ENCODE measurements around the gene DPF3. TPM values are rescaled to one million over a fixed set of nuclear protein-coding genes. Genes with fewer than 3 reads are reported as not detected.

Gene DPF3
- total and polyA plus RNA-seq, 2 donors from 2014 or later: 2.3 to 2.8 TPM

GRCh38 chr14:72758420-72758819, 135.5 kb downstream of the DPF3 start:
- Histone ChIP-seq H3K36me3 (ENCODE audit: control insufficient read depth in 2 of 3, insufficient read depth in 3 of 3, low read length in 3 of 3) (no peaks in the 10 kb centered on the region), H3K27ac (ENCODE audit: low read depth in 2 of 2, low read length in 2 of 2) (no peak overlapping the region), H3K9me3 (ENCODE audit: control insufficient read depth in 2 of 3, insufficient read depth in 1 of 3, low read length in 3 of 3) (peaks cover 0 to 7% (median 0%) of the 10 kb centered on the region in 3 donors), H3K4me3 (ENCODE audit: low read length in 3 of 3) (no peak overlapping the region), H3K9ac (ENCODE audit: low read length in 3 of 3) (no peak overlapping the region), H3K27me3 (ENCODE audit: control insufficient read depth, insufficient read depth, low read length) (no peaks in the 10 kb centered on the region), H3K4me1 (ENCODE audit: control insufficient read depth in 2 of 3, insufficient read depth in 2 of 3, low read depth in 1 of 3, low read length in 3 of 3) (no peaks in the 10 kb centered on the region)
- TF ChIP-seq, protein P1, sequence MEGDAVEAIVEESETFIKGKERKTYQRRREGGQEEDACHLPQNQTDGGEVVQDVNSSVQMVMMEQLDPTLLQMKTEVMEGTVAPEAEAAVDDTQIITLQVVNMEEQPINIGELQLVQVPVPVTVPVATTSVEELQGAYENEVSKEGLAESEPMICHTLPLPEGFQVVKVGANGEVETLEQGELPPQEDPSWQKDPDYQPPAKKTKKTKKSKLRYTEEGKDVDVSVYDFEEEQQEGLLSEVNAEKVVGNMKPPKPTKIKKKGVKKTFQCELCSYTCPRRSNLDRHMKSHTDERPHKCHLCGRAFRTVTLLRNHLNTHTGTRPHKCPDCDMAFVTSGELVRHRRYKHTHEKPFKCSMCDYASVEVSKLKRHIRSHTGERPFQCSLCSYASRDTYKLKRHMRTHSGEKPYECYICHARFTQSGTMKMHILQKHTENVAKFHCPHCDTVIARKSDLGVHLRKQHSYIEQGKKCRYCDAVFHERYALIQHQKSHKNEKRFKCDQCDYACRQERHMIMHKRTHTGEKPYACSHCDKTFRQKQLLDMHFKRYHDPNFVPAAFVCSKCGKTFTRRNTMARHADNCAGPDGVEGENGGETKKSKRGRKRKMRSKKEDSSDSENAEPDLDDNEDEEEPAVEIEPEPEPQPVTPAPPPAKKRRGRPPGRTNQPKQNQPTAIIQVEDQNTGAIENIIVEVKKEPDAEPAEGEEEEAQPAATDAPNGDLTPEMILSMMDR (IDR thresholded peaks at IDR 0.05; ENCODE audit: borderline replicate concordance, extremely low read depth, insufficient read depth): no peak
- intact Hi-C loops (cut with DNase I): no loop called here
- FAIRE-seq (no peak), DNase-seq (no peak)

- Histone ChIP-seq H3K9me3 (ENCODE audit: control insufficient read depth in 2 of 3, insufficient read depth in 1 of 3, low read length in 3 of 3) (peaks cover 0 to 7% (median 0%) of the 10 kb centered on the region in 3 donors), H3K9ac (ENCODE audit: low read length in 3 of 3) (no peak overlapping the region), H3K27me3 (ENCODE audit: control insufficient read depth, insufficient read depth, low read length) (no peaks in the 10 kb centered on the region), H3K4me1 (ENCODE audit: control insufficient read depth in 2 of 3, insufficient read depth in 2 of 3, low read depth in 1 of 3, low read length in 3 of 3) (no peaks in the 10 kb centered on the region), H3K27ac (ENCODE audit: low read depth in 2 of 2, low read length in 2 of 2) (no peak overlapping the region), H3K36me3 (ENCODE audit: control insufficient read depth in 2 of 3, insufficient read depth in 3 of 3, low read length in 3 of 3) (no peaks in the 10 kb centered on the region), H3K4me3 (ENCODE audit: low read length in 3 of 3) (no peak overlapping the region)
- DNase-seq (no peak), FAIRE-seq (no peak)
- intact Hi-C loops (cut with DNase I): no loop called here
- TF ChIP-seq, protein P1 (IDR thresholded peaks at IDR 0.05; ENCODE audit: borderline replicate concordance, extremely low read depth, insufficient read depth): no peak
Observed at GRCh38 chr14:72756967-72757366, 136.9 kb downstream of the DPF3 start.

DNA sequence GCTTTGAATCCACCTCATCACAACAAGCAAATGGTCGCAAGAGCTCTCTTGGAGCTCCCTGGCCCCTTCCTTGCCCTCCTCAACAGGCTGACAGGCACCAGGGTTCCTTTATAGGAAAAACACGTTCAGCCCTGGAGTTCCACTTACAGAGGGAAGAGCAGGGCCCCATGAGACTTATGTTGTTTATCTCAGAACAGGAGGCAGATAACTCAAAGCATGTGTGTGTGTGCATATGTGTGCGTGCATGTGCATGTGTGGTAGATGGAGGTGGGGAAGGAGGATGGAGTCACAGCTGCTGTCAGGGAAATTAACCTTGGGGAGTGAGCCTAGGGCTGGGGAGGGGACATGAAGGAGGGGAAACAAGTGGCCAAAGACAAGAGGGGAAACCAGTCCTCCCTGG, 138.1 kb downstream of the DPF3 start:
- no peak overlapping the region for H3K4me3 ChIP-seq (ENCODE audit: low read length in 3 of 3)
- H3K9me3 ChIP-seq (ENCODE audit: control insufficient read depth in 2 of 3, insufficient read depth in 1 of 3, low read length in 3 of 3): peaks cover 0 to 7% (median 0%) of the 10 kb centered on the region in 3 donors
- intact Hi-C loops (cut with DNase I): no loop called here
- no peaks in the 10 kb centered on the region for H3K36me3 ChIP-seq (ENCODE audit: control insufficient read depth in 2 of 3, insufficient read depth in 3 of 3, low read length in 3 of 3)
- no peaks in the 10 kb centered on the region for H3K4me1 ChIP-seq (ENCODE audit: control insufficient read depth in 2 of 3, insufficient read depth in 2 of 3, low read depth in 1 of 3, low read length in 3 of 3)
- TF ChIP-seq, protein P1 (IDR thresholded peaks at IDR 0.05; ENCODE audit: borderline replicate concordance, extremely low read depth, insufficient read depth): no peak
- DNase-seq (no peak), FAIRE-seq (no peak)
- no peak overlapping the region for H3K27ac ChIP-seq (ENCODE audit: low read depth in 2 of 2, low read length in 2 of 2)
- no peak overlapping the region for H3K9ac ChIP-seq (ENCODE audit: low read length in 3 of 3)
- H3K27me3 ChIP-seq (ENCODE audit: control insufficient read depth, insufficient read depth, low read length): no peaks in the 10 kb centered on the region

- peaks cover 0 to 5% (median 0%) of the 10 kb centered on the region in 3 donors for H3K9me3 ChIP-seq (ENCODE audit: control insufficient read depth in 2 of 3, insufficient read depth in 1 of 3, low read length in 3 of 3)
- intact Hi-C loops (cut with DNase I): no loop called here
- H3K27ac ChIP-seq (ENCODE audit: low read depth in 2 of 2, low read length in 2 of 2): no peak overlapping the region
- no peaks in the 10 kb centered on the region for H3K4me1 ChIP-seq (ENCODE audit: control insufficient read depth in 2 of 3, insufficient read depth in 2 of 3, low read depth in 1 of 3, low read length in 3 of 3)
- FAIRE-seq: no peak
- no peaks in the 10 kb centered on the region for H3K36me3 ChIP-seq (ENCODE audit: control insufficient read depth in 2 of 3, insufficient read depth in 3 of 3, low read length in 3 of 3)
- no peak for DNase-seq
- TF ChIP-seq, protein P1 (IDR thresholded peaks at IDR 0.05; ENCODE audit: borderline replicate concordance, extremely low read depth, insufficient read depth): no peak
- no peak overlapping the region for H3K4me3 ChIP-seq (ENCODE audit: low read length in 3 of 3)
- H3K9ac ChIP-seq (ENCODE audit: low read length in 3 of 3): no peak overlapping the region
- no peaks in the 10 kb centered on the region for H3K27me3 ChIP-seq (ENCODE audit: control insufficient read depth, insufficient read depth, low read length)
Observed at GRCh38 chr14:72754949-72755348, 139.0 kb downstream of the DPF3 start.
